NCI-H748 (cell line): ENCODE results near the gene PKP2.

Experiments used
- DNase-seq: peaks from one replicate; lab custom pipeline; 2025; ENCODE audit not compliant: unreplicated experiment; lab: John Stamatoyannopoulos, UW

Gene PKP2

DNA sequence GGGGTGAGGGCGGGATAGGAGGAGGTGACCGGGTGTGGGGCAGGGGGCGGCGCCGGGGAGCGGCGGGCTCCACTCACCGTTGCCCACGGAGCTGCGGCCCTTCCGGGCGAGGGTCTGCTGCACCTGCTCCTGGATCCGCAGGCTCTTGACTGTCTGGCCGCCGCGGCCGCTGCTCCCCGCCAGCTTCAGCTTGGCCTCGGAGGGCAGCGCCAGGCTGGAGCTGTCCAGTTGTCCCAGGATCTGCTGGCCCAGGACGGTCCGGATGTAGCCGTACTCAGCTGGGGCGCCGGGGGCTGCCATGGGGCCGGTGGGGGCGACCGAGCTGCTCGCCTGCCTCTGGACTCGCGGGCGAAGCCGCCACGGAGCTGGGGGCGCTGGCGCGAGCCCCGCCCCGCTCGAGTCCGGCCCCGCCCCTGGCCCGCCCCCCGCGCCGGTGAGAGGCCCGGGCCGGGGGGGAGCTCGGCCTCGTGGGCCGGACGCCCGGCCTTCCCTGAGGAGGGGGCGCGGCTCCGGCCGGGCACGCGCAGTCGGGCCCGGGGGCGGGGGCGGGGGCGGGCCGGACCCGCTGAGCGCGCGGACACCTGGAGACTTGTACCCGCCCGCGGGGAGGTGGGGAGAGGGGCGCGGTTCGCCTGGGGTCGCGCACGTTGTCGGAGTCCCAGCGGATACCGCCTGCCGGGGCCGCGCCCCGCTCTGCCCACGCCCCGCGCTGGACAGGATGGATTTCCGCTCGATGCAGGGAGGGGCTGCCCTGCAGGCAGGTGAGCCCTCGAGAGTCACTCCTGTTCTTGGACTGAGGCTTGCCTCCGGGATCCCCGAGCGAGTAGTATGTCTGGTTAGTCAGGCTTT is at the start of gene PKP2:
Gene PKP2, minus strand, starts transcription at position 346 of the 849 bp plus-strand sequence. Its CDS starts 46 bp downstream, at position 300.
- DNase-seq = peak; percentile 100

DNA sequence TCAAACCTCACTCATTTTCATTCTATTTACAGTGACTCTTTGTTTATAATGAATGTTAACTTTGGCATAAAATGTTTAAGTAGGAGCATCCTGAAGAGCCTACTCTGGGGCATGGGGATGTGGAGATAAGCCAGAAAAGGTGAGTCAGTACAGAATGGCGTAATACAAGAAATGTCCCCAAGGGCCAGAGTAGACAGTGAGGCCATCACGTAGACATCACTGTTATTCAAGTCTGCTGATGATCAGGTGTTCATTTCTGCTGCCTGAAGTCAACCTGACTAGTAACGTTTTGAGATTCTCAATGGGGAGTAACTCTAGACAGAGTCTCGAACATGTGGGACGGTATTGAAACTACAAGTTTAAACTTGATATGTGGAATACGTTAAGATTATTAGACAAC is 47.6 kb upstream of the PKP2 start:
- DNase-seq = no peak

DNA sequence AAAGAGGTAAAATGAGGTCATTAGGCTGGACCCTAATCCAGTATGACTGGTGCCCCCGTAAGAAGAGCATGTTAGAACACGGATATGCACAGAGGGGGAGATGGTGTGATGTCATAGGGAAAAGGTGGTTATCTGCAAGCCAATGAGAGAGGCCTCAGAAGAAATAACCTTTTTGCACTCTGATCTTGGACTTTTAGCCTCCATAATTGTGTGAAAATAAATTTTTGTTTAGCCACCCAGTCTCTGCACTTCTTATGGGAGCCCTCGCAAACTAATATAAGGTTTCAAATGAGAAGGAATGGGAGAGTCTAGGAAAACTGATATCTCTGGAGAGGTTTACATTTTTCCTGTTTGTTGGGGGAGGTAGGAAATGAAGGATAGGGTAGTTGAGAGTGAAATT is 43.2 kb upstream of the PKP2 start:
- no peak for DNase-seq

DNA sequence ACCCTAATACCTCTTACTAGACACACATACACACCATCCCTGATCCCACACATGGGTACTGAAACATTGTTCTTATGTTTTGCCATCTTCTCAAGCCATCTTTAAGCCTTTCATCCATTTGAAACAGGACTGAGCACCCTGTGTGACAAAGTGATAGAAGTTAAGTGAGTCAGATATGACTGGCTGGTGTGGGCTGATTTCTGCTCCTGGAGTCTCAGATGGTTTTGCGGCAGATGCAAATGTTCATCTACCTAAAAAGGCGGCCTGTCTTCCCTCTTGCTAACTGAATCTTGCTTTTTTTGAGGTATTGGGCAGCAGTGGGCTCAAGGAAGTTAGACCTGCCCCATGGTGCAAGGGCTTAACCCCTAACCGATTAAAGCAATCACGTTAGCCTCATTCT is 30.4 kb upstream of the PKP2 start:
- no peak for DNase-seq

DNA sequence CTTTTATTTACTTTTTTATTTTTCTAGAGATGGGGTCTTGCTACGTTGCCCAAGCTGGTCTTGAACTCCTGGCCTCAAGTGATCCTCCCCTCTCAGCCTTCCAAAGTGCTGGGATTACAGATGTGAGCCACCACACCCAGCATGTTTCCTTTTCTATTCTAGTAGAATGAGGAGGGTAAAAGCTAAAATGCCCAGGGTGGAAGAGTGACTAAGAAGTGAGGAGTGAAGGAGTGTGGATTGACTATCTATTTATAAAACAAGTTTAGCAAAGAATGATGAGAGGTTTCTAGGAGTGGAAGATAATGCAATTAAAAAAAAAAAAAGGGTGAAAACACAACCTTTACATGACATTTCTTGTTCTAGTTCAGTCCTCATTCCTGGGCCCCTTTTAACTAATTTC is 29.8 kb upstream of the PKP2 start:
- no peak for DNase-seq

DNA sequence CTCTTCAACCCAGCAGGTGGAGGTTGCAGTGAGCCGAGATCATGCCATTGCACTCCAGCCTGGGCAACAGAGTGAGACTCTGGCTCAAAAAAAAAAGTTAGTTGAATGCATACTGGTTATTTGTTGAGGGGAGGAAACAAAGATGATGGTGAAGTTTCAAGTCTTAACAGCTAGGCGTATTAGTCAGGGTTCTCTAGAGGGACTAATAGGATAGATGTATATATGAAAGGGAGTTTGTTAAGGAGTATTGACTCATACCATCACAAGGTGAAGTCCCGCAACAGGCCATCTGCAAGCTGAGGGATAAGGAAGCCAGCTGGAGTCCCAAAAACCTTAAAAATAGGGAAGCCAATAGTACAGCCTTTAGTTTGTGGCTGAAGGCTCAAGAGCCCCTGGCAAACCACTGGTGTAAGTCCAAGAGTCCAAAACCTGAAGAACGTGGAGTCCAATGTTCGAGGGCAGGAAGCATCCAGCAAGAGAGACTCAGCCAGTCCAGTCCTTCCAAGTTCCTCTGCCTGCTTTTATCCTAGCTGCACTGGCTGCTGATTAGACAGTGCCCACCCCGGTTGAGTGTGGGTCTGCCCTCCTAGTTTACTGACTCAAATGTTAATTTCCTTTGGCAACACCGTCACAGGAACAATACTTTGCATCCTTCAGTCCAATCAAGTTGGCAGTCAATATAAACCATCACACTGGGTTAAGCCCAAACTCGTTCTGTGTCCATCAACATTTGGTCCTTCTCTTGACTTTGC is 26.1 kb upstream of the PKP2 start:
- no peak for DNase-seq

DNA sequence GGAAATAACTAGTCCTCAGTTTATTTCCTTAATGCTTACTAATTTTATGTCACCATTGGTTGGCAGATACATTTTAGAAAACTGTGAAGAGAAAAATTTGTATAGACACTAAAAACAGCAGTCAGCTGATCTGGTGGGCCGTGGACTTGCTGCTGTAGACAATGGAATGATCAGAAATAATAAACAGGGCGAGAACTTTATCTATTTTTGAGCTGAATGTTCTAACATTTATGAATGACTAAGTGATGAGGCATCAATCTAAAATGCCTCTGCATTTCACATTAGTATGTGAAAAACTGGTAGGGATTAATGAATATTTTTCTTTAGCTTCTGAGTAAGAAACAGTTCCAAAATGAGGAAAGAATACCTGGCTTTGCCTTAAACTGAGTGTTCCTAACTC is 24.8 kb upstream of the PKP2 start:
- DNase-seq = no peak

DNA sequence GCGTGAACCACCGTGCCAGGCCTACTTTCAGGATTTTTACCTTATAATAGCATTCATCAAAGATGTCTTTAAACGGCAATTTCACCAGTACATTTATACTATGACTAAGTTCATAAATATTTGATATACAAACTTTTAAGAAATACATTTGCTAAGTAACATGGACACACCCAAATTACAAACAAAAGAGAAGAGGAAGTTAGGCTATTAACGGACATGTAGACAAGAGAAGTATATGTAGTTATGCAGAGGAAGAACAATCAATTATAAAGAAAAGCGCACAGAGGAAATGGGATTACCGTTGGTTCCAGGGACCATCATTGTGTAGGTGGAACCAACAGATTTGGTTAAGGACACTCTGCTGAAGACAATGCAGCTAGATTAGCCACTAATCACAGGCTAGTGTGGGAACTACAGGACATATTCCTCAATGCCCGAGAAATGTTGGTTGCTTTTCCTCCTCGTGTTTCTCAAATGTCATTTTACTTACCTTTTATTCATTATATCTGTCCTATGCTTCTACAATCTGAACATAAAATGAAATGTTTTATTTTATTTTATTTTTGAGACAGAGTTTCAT is 24.0 kb upstream of the PKP2 start:
- no peak for DNase-seq

DNA sequence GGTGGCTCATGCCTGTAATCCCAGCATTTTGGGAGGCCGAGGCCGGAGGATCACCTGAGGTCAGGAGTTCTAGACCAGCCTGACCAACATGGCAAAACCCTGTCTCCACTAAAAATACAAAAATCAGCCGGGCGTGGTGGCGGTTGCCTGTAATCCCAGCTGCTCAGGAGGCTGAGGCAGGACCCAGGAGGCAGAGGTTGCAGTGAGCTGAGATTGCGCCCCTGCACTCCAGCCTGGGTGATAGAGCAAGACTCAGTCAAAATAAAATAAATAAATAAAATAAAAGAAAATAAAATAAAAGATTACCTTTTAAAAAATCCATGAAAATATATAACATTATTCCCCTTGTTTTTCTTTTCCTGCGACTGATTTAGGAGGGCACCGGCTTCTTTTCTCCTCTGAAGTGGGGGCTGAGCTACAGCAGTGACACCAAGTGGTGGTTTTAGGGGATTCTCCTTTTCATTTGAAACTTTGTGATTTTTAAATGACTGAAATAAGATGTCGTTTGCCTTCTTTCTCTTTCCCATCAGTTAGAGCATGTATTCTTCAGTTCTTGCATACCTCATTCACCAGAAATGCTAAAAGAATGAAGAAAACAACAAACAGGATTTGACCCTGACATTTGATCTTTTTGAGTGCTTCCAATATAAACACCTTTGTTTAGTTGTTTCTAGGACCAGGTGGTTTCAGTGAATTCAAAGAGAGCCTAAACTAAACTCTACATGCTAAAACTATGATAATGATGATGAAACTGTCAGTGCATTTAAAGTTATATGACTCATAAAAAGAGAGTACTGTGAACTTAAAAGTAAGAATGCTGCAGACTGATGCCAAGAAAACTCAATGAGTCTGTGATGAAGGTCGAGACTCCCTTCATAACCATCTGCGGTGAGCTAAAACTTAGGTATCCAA is 22.6 kb upstream of the PKP2 start:
- DNase-seq = peak; percentile 68

DNA sequence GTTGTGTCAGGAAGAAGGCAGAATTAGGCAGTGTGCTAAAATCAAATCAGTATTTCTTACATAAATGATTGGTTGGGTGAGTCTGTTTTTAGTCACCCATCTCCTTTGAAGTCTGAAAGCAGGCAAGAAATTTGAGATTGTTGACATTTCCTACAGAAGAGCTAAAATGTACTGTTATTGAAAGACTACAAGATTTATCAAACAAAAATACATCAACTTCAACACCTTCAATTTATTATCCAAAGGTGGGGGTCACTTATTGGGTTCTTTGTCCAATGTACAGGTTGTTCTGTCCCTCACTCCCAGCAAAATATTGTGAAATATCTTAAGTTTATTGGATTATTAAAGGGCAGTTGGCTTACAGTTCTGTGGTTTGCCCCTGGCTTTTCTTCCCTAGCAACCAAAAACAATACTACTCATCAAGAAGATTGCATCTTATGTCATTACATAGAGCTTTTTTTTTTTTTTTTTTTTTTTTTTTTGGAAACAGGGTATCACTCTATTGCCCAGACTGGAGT is 20.6 kb upstream of the PKP2 start:
- DNase-seq = peak; percentile 19

DNA sequence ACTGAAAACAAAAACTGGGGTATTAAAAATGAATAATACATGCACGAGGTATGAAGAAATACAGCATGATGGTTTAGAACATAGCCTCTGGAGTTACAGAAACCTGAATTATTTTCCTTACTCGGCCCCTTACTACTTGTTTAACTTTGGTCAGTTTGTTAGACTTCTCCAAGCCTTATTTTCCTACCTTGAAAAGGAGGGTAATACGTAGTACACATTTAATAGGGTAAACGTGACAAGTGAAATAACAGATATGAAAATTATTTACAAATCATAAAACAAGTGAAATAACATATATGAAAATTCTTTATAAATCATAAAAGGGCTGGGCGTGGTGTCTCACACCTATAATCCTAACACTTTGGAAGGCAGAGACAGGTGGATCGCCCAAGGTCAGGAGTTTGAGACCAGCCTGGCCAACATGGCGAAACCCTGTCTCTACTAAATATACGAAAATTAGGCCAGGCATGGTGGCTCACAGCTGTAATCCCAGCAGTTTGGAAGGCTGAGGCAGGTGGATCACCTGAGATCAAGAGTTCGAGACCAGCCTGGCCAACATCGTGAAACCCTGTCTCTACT is 11.4 kb upstream of the PKP2 start:
- no peak for DNase-seq

DNA sequence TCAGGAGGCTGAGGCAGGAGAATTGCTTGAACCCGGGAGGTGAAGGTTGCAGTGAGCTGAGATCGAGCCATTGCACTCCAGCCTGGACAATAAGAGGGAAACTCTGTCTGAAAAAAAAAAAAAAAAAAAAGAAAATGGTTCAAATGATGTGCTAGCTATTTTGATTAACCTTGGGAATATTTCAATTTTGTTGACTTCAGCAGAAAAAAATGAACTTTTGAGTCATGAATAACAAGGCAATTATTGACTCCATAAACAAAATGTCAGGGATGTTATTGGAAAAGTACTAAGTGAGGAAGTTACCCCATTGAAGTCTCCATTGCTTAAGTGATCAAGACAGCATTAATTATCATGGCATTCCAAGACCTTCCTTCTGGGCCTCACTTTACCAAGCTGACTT is 10.6 kb upstream of the PKP2 start:
- DNase-seq = no peak

DNA sequence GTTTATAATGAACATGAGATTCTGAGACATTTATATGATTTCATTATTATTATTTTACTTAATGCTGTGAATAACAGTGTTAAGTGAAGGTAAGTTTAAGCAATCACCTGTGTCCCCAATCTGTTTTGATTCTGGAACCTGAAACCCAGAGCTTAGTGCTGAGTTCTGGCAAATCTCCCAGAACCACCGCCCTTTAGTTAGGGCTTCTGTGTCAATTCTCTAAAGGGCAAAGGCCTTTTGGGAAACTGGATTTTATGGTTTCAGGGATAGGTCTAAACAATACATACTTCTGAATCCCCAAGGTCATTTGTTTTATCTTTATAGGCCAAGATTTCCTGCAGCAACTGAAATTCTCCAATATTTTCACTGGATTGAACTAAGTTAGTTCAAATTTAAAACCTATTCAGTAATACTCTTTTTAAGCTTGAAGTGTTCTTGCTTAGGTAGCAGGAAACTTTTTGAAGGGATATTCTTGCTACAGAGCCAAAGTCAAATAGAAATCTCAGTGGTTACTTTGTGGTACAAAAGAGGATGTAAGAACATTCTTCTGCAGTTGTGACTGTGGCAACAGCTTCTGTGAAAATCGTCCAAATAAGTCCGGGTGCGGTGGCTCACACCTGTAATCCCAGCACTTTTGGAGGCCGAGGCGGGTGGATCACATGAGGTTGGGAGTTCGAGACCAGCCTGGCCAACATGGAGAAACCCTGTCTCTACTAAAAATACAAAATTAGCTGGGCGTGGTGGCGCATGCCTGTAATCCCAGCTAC is 10.0 kb upstream of the PKP2 start:
- peak; percentile 34 for DNase-seq

DNA sequence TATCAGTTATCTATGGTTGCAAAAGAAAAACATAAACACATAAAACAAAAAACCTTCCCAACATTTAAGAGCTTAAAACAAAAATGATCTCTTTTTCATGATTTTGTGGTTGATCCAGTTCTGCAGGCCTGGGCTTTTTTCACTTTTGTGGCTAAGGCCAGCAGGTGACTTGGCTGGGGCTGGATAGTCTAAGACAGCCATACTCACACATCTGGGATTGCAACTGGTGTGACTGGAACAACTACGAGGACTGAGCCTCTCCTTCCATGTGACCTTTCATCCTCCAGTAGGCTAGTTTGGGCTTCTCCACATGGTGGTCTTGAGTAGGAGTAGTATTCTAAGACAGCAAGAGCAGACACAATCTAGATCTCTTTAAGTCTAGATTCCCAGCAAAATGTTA is 7.2 kb upstream of the PKP2 start:
- no peak for DNase-seq

DNA sequence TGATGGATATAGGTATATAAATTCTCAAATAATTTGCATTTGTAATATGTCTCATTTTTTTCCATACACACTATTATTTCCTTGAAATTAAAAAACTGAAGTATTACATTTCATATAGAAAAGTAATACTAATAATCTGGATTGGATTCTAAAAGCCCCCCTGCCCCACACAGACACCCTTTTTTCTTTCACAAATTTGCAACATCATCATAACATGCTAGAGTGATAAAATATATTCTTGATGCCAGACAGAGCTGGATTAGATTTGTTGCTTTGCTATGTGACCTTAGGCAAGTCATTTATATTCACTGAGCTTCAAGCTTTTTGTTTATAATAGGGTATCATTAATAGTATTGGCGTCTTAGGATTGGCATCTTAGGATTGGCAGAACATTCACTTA is 6.7 kb upstream of the PKP2 start:
- DNase-seq = no peak

DNA sequence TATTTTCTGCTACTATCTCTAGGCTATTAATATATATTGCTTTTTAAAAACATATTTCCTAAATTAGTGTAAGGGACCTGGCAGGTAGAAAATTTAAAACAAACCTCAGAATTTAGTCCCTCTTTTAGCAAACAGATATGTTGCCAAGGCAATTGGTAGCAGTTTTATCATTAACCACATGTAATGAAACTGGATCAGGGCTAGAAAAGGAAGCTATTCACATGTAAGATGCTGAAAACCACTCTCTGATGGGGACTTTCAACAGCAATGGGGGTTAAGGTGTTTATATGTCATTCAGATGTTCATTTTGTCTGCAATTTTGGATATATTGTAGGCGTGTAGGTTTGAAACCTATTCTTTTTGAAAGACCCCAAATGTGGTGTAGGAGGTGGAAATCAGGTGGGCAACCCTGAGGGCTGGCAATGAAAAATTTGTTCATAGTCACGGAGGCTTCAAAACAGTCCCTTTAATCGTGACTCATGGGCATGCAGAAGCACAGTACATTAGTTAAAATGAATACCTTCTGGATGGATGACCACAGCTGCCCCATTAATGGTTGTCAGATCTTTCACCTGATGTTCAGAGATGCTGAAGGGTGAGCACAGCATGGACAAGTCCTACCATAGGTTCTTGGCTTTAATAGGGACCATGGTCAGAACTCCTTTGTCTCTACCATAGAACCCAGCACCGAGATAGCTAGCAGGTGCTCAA is 5.9 kb upstream of the PKP2 start:
- DNase-seq = no peak

DNA sequence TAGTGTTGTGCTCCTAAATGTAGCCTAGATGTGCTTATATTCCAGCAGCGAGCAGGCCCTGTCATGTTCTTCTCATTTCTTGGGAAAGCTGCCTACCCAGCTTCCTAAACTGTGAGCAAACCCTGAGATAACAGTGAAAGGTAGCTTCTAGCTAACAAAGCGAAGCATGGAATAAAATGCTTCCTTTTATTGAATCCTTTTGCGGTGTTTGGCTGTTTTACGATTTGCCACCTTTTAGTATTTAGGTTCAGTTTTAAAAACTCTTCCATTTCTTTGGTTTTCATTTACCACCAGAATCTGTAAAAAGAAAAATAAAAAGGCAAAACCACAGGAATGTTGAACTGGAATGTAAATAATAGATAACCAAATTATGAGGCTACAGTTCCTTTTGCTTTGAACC is 5.0 kb upstream of the PKP2 start:
- no peak for DNase-seq

DNA sequence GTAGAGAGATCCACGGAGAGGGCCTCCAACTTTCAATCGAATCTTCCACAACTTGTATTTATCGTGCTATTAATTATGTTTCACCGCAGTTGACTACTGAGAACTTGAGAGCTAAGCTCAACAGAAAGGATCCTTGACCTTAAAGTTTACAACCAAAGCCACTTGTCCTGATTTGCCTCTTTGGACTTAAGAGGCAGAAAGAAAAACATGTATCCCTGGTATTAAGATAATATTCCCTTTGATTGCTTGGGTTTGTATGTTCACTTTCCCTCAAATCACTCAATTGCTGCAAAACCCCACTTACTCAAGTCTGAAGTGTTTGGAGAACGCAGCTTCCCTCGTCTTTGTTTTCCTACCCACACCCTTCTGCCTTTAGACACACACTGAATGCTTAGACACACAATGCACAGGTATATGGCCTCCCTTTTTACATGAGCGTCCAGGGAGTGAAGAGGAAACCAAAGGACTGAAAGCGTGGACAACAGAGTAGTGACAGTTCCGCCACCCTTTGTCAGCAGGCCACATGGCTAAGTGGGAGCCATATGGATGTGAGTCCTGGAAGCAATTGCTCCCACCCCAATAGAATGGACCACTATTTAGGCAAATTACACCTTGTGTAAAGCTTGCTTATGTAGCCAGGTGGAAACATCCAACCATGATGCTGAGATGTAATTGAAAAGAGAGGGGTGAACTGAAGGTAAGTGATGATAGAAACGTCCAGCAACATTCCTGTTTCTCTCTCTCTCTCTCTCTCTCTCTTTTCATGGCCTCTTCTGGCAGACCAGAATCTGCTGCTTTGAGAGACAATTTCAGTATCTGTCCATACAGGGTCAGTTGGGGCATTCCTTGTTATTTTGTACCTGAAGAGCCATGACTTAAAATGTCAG is 1.4 kb upstream of the PKP2 start:
- peak; percentile 94 for DNase-seq
